Amniotic stem cell (primary cell): ENCODE measurements around the gene LMNTD1.

Experiments used
- DNase-seq: peaks from one replicate; lab custom pipeline; 2025; lab: John Stamatoyannopoulos, UW

The LMNTD1 gene

GRCh38 chr12:25552681-25553080 is 402 bp downstream of the LMNTD1 start:
- DNase-seq, result peak; percentile 55

DNA sequence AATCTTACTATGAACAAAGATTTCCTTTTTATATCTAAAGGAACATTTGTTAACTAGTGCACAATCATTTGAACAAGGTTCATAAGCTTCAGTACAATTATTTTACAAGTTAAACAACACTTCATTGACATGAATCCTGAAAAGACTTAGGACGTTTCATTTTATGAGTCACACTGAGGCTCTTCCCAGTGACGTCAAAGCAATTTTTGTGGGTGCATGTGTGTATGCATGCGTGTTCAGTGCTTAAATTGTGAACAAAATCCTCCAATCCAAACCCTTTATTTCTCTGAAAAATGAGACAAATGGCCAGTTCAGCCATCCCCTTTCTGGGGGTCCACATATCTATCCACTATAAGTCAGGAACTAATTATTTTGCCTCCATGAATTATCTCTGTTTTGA is 2.9 kb downstream of the LMNTD1 start:
- no peak for DNase-seq

- no peak for DNase-seq
These were observed 4.0 kb downstream of the LMNTD1 start for GRCh38 chr12:25549120-25549519.

DNA sequence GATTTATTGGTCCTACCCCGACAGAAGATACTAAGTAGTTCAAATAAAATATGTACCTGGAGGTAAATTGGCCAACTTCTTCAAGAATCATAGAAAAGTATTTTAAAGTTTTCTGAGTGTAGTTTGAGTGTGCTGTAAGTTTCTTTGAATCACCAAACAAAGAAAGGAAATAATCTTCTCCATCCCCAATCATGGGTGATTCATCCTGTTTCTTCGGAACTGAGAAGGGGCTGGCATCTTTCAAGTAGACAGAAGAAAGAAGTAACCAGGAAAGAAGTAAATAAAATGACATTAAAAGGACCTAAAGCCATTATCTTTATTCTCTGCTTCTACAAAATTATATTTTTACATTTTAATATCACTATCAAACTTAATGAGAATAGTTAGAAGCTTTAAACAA is 6.8 kb downstream of the LMNTD1 start:
- DNase-seq, result no peak

DNA sequence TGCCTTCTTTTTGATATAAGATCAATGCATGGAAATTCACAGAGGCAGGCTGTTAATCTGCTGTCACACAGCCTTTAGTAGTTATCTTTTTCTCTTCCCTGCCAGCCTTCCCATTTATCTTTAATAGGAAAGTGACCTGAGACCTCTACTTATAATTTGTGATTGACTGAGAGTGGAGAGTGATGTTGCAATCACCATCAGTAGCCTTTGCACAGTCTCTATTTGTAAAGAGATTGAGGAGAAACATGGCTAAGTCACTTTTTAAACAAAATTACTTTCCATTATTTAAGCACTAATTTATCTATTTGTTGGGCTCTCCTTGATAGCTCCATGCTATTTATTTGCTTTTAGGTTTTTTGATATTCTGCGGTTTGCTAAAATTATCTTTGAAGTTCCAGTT is 19.9 kb downstream of the LMNTD1 start:
- no peak for DNase-seq

DNA sequence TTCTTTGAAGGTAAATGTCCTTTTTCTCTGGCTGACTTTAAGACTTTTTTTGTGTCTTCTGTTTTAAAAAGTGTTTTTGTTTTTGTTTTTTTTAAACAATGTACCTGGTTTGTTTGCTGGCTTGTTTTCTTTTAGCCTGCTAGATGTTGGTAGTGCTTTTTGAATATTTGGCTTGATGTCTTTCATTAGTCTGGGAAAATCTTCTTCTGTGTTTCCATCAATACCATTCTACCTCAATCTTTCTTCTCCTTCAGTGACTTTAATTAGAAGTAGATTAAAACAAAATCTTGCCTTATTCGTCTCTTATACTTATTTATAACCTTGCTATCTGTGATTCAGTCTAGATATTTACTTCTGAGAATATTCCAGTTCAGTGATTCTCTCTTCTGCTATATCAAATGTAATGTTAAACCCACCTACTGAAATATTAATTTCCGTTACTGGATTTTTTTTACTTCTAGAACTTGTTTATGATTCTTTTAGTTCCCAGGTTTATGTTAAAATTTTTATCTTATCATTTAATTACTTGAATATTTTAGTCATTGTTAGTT is 21.5 kb downstream of the LMNTD1 start:
- DNase-seq, result no peak

DNA sequence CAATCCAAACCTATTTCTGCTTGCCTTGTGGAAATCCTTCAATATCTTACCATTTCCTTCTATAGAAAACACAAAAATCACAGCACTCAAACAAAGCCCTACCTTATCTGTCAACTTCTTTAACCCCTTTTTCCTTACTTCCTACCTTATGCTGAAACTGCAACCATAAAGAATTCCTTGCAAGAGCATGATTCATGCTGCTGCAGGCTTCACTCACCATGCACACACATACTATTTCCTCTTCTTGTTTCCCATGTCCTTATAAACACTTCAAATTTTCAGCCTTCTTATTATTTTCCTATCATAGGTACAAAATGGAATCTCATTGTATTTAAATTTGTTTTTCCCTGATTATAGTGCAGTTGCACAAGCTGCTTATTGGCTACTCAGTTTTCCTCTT is 23.3 kb downstream of the LMNTD1 start:
- no peak for DNase-seq

DNA sequence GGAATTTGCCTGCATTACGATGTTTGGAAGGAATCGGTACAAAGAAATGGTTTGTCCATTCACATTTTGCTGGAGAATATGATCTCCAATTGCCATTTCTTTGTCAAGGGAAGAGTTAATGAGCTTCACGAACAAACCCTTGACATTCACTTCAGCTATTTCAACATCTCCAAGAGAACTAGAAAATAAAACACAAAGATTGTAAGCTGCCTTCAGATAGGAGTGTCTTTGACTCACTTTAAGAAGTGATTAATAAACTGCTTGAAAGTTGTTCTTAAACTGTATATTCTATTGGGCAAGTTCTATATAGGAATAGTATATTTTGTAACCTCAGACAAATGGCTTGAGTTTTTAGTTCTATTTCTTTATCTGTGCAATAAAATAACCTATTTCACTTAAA is 26.3 kb downstream of the LMNTD1 start:
- no peak for DNase-seq

- DNase-seq, result no peak
These were observed 28.7 kb downstream of the LMNTD1 start for GRCh38 chr12:25524366-25524765.

- DNase-seq, result no peak
These were observed 31.3 kb downstream of the LMNTD1 start for GRCh38 chr12:25521625-25522256.

- no peak for DNase-seq
These were observed 34.6 kb downstream of the LMNTD1 start for GRCh38 chr12:25518512-25518911.

GRCh38 chr12:25504744-25505143 is 48.3 kb downstream of the LMNTD1 start:
- DNase-seq, result no peak

- no peak for DNase-seq
These were observed 49.4 kb downstream of the LMNTD1 start for GRCh38 chr12:25503666-25504065.

- DNase-seq, result no peak
These were observed 50.5 kb downstream of the LMNTD1 start for GRCh38 chr12:25502596-25502995.

- DNase-seq, result no peak
These were observed 51.0 kb downstream of the LMNTD1 start for GRCh38 chr12:25502118-25502517.

GRCh38 chr12:25501549-25501948 is 51.5 kb downstream of the LMNTD1 start:
- no peak for DNase-seq

DNA sequence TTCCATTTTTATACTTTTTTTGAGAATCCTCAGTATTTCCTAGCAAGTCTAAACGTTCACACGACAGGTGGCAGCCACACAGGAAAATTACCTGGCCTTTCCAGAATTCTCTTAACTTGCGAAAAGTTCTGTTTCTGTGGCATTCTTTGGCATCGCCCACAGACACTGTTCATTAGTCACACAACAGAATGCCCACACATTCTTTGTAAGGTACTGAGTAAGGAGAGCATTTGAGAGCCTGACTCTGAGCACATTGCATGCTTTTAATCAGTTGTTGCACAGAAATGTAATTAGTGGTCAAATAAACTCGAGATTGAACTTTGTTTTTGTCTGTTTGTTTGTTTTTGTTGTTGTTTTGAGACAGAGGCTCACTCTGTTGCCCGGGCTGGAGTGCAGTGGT is 52.4 kb downstream of the LMNTD1 start:
- no peak for DNase-seq

GRCh38 chr12:25497021-25497420 is 56.1 kb downstream of the LMNTD1 start:
- DNase-seq, result no peak

DNA sequence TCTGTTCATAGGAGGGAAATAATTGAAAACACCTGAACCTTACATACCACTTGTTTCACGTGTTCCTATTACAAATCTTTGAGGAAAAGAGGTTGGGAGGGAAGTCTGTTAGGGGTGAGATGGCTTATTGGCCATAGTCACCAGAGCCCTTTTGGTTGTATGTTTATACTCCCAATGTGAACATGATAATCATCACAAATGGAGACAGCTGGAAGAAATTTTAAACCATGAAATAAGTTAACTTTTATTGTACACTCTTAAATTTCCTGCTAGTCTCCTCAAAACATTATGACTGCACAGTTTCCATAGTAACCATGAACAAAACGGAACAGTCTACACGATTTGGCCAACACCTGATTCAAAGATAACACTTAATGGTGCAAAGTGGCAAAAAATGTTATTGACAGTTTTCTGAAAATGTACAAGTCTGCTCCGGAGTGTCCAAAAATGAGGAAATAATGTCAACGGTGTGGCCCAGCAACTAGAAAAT is 56.9 kb downstream of the LMNTD1 start:
- peak; percentile 19 for DNase-seq

DNA sequence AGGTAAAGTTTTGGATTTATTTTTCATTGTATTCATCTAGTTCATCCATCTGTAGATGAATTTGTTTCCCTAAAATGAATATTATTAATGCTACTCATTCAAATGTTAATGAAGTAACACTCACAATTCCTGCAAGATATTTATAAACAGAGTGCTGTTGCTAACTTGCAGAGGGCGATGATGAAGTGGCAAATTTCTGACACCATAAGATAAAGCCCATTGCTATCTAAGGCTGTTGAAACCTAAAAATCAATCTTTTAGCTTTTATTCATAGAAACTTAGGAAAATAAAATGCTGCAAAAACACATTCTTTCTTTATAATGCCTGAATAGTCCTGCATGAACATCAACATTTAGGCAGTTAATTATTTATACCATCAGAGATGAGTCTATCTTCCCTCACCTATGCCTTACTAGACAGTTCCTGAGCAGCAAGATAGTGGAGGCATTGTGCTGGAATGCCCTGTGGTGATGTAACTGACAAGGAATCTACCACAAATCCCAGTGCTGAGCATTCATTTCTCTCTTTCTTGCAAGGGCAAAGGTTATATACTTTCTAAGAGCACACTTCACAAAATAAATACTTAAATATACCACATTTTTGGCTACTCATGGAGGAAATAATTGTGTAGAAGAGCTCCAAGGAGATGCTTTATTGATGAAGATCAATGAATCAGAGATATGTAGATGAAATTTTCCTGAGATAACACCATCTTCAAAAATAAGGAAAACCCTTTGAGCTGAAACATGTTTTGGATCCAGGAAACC is 57.6 kb downstream of the LMNTD1 start:
- peak; percentile 44 for DNase-seq

GRCh38 chr12:25494926-25495325 is 58.2 kb downstream of the LMNTD1 start:
- no peak for DNase-seq

DNA sequence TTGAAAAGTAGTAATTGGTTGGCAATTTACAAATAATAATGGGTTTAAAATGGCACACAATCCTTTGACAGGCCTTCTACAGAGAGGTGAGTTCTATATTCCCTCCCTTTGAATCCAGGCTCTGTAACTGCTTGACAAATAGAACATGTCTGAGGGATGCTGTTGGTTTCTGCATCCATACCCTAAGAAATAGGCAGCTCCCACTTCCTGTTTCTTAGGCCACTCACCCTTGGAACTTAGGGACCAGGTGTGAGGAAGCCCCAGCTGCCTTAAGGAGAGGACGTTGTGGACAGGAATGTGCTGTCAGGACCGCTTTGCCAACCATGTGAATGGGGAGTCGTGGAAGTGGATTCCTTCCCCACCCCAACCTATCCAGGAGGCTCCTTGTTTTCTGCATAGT is 59.4 kb downstream of the LMNTD1 start:
- no peak for DNase-seq
